ENCODE results near the gene ADCY2.

Gene ADCY2

GRCh38 chr5:7592910-7593309 lies 197.0 kb downstream of the ADCY2 start:
- DNase-seq (ENCODE audit: low read depth, low spot score) = peak; percentile 14

DNA sequence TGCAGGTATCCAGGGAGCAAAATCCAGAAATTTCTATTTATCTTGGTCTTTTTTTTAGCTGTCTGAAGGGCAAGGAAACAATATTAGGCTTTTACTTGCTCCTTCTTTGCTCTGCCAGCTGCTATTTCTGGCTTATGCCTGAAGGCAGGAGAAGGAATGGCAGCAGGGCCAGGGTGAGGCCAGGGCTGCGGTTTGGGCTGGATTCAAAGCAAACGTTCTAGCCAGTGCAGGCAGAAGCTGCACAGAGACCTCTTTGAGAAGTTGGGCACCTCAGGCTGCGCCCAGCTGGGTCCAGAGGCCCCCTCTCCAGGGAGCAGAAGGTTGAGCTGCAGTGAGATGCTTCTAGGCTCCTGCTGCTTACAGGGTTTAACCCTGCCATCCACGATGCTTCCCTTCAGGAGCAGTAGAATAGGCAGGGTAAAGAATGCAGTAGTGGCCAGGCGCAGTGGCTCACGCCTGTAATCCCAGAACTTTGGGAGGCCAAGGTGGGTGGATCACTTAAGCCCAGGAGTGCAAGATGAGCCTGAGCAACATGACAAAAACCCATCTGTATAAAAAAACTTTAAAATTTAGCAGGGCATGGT lies 201.2 kb downstream of the ADCY2 start:
- peak; percentile 5 for DNase-seq (ENCODE audit: low read depth, low spot score)

GRCh38 chr5:7606840-7607465 lies 211.0 kb downstream of the ADCY2 start:
- peak; percentile 33 for DNase-seq (ENCODE audit: low read depth, low spot score)

DNA sequence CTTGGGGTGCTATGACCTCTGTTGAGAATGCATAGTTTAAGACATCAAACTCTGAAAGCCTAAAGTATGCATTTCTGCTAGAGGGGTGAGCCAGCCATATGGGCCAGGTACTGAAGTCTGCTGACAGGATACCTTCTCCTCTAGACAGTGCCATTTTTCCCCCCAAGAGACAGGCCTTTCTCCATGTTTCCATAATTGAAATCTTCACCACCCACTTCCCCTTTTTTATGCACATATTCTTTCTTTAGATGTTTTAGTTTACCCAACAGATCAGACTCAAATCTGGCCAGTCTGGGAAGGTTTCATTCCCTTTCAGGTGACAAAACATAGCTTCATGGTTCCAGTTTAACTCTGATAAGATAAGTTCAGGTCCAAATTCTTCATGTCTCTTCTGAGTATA lies 212.8 kb downstream of the ADCY2 start:
- no peak for DNase-seq (ENCODE audit: low read depth, low spot score)

DNA sequence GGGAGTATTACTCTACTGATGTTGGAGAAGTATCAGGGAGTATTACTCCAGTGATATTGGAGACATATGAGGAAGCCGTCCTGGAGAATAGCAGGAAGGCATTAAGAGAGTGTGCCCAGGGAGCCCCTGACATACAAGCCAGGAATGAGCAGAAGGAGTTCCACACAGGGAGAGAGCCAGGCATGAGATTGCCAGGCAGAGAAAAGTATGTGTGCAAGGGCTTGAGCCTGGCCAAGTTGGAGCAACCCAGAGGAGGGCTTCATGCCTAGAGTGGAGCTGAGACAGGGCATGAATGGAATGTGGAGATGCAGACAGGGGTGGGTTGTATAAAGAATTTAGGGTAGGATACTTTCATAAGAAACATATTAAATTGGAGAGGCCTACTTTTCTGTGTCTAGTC lies 213.8 kb downstream of the ADCY2 start:
- DNase-seq (ENCODE audit: low read depth, low spot score) = no peak

DNA sequence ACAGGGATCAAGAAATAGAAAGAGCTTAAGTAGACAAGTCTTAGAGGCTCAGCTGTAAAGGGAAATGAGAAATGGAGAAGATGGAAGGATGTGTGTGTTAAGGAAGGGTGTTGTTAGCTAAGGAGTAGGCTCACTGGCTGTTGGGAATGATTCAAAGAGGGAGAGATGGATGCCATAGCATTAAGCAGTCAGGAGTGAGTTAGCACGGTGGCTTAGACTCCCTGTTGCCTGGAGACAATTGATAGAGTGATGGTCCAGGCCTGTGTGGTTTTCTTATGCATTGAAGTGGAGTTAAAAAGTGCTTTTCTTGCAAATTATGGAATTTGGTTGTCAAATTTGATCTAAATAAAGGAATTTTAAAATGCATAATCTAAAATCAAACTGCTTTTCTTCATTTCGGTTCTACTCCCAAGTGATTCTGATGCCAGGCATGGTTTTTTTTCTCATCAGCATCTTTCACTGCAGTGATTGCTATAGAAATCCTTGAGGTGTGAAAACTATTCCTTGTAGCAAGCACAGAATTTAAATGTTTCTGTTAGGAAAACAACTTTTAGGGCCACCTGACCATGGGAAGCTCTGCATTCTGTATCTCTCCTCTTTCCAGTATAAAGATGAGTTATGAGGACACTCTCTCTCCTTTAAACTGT lies 214.7 kb downstream of the ADCY2 start:
- no peak for DNase-seq (ENCODE audit: low read depth, low spot score)

GRCh38 chr5:7611518-7611917 lies 215.6 kb downstream of the ADCY2 start:
- no peak for DNase-seq (ENCODE audit: low read depth, low spot score)

GRCh38 chr5:7615566-7616061 lies 219.7 kb downstream of the ADCY2 start:
- DNase-seq (ENCODE audit: low read depth, low spot score) = no peak

- no peak for DNase-seq (ENCODE audit: low read depth, low spot score)
Observed at GRCh38 chr5:7616897-7617296, 221.0 kb downstream of the ADCY2 start.

DNA sequence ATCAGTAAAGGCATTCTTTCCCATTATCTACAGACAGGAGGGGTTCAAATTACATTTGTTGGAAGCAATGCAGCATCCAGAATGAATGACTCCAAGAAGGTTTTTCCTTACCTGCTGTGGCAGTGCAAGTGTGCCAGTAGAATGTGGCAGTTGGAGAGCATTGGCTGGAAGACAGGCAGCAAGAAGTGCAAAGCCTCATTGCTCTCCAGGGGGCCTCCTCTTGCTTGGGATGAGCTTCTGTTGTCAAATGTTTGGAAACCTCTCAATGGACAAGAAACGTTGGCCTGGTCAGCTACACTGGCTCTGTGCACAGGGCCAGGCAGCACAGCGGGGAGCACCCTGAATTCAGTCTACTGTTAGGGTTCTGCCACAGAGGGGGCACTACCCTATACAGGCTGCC lies 226.6 kb downstream of the ADCY2 start:
- no peak for DNase-seq (ENCODE audit: low read depth, low spot score)

- DNase-seq (ENCODE audit: low read depth, low spot score) = no peak
Observed at GRCh38 chr5:7625740-7626139, 229.8 kb downstream of the ADCY2 start.

GRCh38 chr5:7628248-7628647 lies 232.3 kb downstream of the ADCY2 start:
- DNase-seq (ENCODE audit: low read depth, low spot score) = no peak

- DNase-seq (ENCODE audit: low read depth, low spot score) = no peak
Observed at GRCh38 chr5:7628820-7629219, 232.9 kb downstream of the ADCY2 start.

- DNase-seq (ENCODE audit: low read depth, low spot score) = no peak
Observed at GRCh38 chr5:7629561-7629960, 233.6 kb downstream of the ADCY2 start.

DNA sequence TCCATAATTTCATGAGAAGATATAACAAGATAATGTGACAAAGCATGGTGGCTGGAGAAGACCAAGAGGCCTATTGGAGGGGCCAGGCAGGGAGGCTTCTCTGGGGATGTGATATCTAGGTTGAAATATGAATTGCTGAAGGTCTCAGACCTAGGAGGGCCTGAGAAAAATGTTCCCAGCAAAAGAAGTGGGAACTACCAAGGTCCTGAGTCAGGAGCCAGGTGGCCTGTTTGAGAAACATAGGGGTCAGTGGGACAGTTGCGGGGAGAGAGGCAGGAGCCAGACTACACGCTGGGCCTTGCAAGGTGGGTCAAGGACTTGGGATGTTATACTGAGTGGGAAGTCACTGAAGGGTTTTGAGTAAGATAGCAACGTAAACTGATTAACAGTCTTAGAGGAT lies 238.9 kb downstream of the ADCY2 start:
- no peak for DNase-seq (ENCODE audit: low read depth, low spot score)

DNA sequence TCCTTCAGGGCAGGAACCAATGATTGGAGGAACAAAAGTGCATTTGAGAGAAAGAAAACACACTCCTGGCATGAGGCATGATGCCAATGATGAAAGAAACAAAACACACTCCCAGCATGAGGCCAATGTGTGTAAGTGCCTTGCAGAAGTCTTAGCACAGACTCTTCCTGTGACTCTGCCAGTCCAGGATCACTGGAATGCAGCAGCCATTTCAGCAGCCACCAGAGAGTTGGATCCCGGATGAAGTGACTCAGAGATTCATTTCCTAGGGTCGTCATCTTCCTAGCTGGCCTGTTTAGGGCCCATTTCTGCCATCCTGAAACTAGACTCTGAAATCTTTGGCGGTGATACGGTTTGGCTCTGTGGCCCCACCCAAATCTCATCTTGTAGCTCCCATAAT lies 242.5 kb downstream of the ADCY2 start:
- no peak for DNase-seq (ENCODE audit: low read depth, low spot score)

DNA sequence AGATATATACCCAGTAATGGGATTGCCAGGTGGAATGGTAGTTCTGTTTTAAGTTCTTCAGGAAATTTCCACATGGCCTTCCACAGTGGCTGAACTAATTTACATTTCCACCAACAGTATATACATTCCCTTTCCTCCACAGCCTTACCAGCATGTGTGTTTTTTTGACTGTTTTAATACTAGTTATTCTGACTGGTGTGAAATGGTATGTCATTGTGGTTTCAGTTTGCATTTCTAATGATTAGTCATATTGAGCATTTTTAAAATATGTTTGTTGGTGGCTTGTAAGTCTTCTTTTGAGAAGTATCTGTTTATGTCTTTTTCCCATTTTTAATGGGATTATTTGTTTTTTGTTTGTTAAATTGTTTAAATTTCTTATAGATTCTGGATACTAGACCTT lies 246.1 kb downstream of the ADCY2 start:
- DNase-seq (ENCODE audit: low read depth, low spot score) = no peak

- no peak for DNase-seq (ENCODE audit: low read depth, low spot score)
Observed at GRCh38 chr5:7644723-7645122, 248.8 kb downstream of the ADCY2 start.

DNA sequence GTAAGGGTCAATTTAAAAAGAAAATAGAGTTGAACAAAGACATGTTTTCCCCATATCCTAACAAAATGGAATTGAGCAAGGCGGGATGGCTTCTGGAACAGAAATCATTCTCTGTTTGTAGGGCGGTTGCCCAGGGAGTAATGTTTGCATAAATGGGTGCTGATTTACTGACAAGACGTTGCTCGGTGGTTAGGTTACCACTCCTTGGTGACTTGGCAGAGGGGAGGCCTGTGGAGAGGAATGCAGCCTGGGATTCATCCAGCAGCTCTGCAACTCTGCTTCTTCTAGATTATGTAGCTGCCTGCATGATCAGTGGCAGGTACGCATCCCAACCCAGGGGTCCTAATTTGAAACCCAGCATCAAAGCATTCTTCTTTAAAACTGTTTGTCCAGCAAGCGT lies 254.8 kb downstream of the ADCY2 start:
- DNase-seq (ENCODE audit: low read depth, low spot score) = no peak

DNA sequence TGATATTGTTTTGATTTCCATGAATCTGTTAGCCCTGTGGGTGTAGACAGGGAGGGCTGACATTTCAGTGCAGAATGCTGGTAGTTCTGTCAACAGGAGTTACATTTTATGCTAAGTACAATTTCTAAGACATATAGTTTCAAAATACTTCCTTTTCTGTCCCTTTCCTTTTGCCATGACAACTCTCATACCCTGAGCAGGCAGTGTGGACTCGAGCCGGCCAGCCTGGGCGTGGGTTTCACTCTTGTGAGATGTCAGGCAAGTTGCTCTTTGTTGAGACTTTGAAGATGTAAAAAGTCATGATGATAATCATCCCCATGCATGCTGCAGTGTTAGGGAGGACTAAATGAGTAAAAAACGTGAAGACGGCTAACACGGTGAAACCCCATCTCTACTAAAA lies 257.1 kb downstream of the ADCY2 start:
- no peak for DNase-seq (ENCODE audit: low read depth, low spot score)

- DNase-seq (ENCODE audit: low read depth, low spot score) = no peak
Observed at GRCh38 chr5:7657153-7657552, 261.2 kb downstream of the ADCY2 start.

GRCh38 chr5:7659420-7659819 lies 263.5 kb downstream of the ADCY2 start:
- no peak for DNase-seq (ENCODE audit: low read depth, low spot score)

GRCh38 chr5:7662289-7662688 lies 266.4 kb downstream of the ADCY2 start:
- DNase-seq (ENCODE audit: low read depth, low spot score) = no peak
